Panc1 (cell line): ENCODE data around the gene ARHGEF25. TPM values are rescaled to one million over a fixed set of nuclear protein-coding genes. Genes with fewer than 3 reads are reported as not detected.
A peak's percentile ranks its signal among the peaks of the same experiment; 100 is the strongest.

Experiments used
- ATAC-seq: fragments of 200-7000 bp; cut with Tn5 transposase; 2 replicates; pipeline ENCODE4 v1.9.1; 2020; ENCODE audit warnings: mild to moderate bottlenecking, moderate library complexity
- BruUV-seq: library from RNA; stranded (reverse); fragments of 400-500 nt; replicated peaks from 2 replicates; lab custom pipeline; 2021; lab: Mats Ljungman, UMichigan
- CTCF ChIA-PET: fragments of 300-600 bp; sonication (Branson Sonifier 250); formaldehyde crosslinking; loops from one replicate; lab custom pipeline; 2022; ENCODE audit warnings: antibody characterized with exemption; lab: Charles Lee
- POLR2A ChIA-PET: fragments of 300-600 bp; sonication (Branson Sonifier 250); formaldehyde crosslinking; loops from one replicate; lab custom pipeline; 2022; ENCODE audit warnings: antibody characterized with exemption; lab: Charles Lee
- DNase-seq: peaks from one replicate; pipeline ENCODE4 v3.0.0-alpha.2; 2010; ENCODE audit warnings: low read depth, low spot score
- H3K27ac ChIP-seq: 2 replicates; pipeline ENCODE4 v1.5.1; 2011; ENCODE audit warnings: mild to moderate bottlenecking, low read length, inconsistent platforms
- H3K27me3 ChIP-seq: fragments of 200-500 bp; sonication (Bioruptor generic); 2 replicates; pipeline ENCODE4 v1.6.0; 2014; ENCODE audit warnings: low read length, inconsistent platforms; ENCODE audit not compliant: control insufficient read depth, insufficient read depth
- H3K36me3 ChIP-seq: fragments of 200-500 bp; sonication (Bioruptor generic); 2 replicates; pipeline ENCODE4 v1.5.1; 2014; ENCODE audit warnings: inconsistent platforms, mild to moderate bottlenecking, low read length, moderate library complexity; ENCODE audit not compliant: control insufficient read depth, insufficient read depth
- H3K4me1 ChIP-seq: 2 replicates; pipeline ENCODE4 v1.5.1; 2011; ENCODE audit warnings: inconsistent platforms, mild to moderate bottlenecking, low read length, moderate library complexity; ENCODE audit not compliant: control insufficient read depth, insufficient read depth
- H3K4me3 ChIP-seq, 2 experiments: 2 replicates each; pipeline ENCODE4 v1.5.1; 2011 to 2012; ENCODE audit warnings: low read depth in 2 of 2, low read length in 2 of 2, mild to moderate bottlenecking in 2 of 2, inconsistent platforms in 1 of 2, moderate library complexity in 1 of 2
- H3K9me3 ChIP-seq: fragments of 200-500 bp; sonication (Bioruptor generic); 2 replicates; pipeline ENCODE4 v1.5.1; 2014; ENCODE audit warnings: low read depth, mild to moderate bottlenecking, inconsistent platforms, low read length, moderate library complexity; ENCODE audit not compliant: control insufficient read depth, insufficient read depth
- CTCF ChIP-seq: fragments of 450-650 bp; IDR thresholded peaks from 2 replicates; pipeline ENCODE4 v1.5.1; 2017; ENCODE audit warnings: mild to moderate bottlenecking
- POLR2AphosphoS5 ChIP-seq: IDR thresholded peaks from 2 replicates; pipeline ENCODE4 v1.6.1; 2012; ENCODE audit warnings: mild to moderate bottlenecking, low read depth, low read length, moderate library complexity
- SIN3A ChIP-seq: IDR thresholded peaks from 2 replicates; pipeline ENCODE4 v1.6.1; 2012; ENCODE audit warnings: low read depth, mild to moderate bottlenecking, low read length, moderate library complexity, borderline replicate concordance; ENCODE audit not compliant: insufficient read depth
- TCF7L2 ChIP-seq: IDR thresholded peaks from 2 replicates; pipeline ENCODE4 v1.6.1; 2011; ENCODE audit warnings: mild to moderate bottlenecking, low read depth, low read length, inconsistent platforms
- in situ Hi-C: cut with HindIII; loops from 2 replicates; pipeline ENCODE4 v1.10.0; 2016; ENCODE audit warnings: low sequenced_read_pairs, low pct_unique_long_range_greater_than_20kb
- intact Hi-C: fragments of 100-400 bp; cut with micrococcal nuclease; formaldehyde crosslinking; loops from one replicate; pipeline ENCODE4 v1.10.0; 2022; ENCODE audit not compliant: unreplicated experiment
- total RNA-seq: library from RNA; stranded (reverse); gene quantifications from one replicate; pipeline ENCODE4 v1.2.1, GENCODE V29; 2021; ENCODE audit not compliant: unreplicated experiment
- TF ChIP-seq, protein P1 (sequence below), 2 experiments: IDR thresholded peaks; 2 replicates each; pipeline ENCODE4 v1.6.1; 2011 to 2012; ENCODE audit warnings: low read depth in 2 of 2, control low read depth in 1 of 2, low read length in 1 of 2, mild to moderate bottlenecking in 1 of 2, moderate library complexity in 1 of 2; ENCODE audit not compliant: insufficient read depth in 1 of 2

Gene ARHGEF25
- total RNA-seq, 1 experiment from 2014 or later: 10.5 TPM

- Histone ChIP-seq H3K4me3 (peak overlapping the region; percentile 94 to 97), H3K27me3 (no peaks in the 10 kb centered on the region), H3K4me1 (peaks cover 15% of the 10 kb centered on the region), H3K36me3 (peaks cover 3% of the 10 kb centered on the region; the same call in 1 of the 2 replicates), H3K27ac (no peak overlapping the region; the same call in 1 of the 2 replicates), H3K9me3 (no peaks in the 10 kb centered on the region)
- TF ChIP-seq, protein P1, sequence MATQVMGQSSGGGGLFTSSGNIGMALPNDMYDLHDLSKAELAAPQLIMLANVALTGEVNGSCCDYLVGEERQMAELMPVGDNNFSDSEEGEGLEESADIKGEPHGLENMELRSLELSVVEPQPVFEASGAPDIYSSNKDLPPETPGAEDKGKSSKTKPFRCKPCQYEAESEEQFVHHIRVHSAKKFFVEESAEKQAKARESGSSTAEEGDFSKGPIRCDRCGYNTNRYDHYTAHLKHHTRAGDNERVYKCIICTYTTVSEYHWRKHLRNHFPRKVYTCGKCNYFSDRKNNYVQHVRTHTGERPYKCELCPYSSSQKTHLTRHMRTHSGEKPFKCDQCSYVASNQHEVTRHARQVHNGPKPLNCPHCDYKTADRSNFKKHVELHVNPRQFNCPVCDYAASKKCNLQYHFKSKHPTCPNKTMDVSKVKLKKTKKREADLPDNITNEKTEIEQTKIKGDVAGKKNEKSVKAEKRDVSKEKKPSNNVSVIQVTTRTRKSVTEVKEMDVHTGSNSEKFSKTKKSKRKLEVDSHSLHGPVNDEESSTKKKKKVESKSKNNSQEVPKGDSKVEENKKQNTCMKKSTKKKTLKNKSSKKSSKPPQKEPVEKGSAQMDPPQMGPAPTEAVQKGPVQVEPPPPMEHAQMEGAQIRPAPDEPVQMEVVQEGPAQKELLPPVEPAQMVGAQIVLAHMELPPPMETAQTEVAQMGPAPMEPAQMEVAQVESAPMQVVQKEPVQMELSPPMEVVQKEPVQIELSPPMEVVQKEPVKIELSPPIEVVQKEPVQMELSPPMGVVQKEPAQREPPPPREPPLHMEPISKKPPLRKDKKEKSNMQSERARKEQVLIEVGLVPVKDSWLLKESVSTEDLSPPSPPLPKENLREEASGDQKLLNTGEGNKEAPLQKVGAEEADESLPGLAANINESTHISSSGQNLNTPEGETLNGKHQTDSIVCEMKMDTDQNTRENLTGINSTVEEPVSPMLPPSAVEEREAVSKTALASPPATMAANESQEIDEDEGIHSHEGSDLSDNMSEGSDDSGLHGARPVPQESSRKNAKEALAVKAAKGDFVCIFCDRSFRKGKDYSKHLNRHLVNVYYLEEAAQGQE (IDR thresholded peaks at IDR 0.05; ENCODE audit: insufficient read depth in 1 of 2, low read depth in 2 of 2, low read length in 1 of 2): no peak
- no peak for TF ChIP-seq POLR2AphosphoS5
- POLR2A ChIA-PET: interaction anchor here (0.5 kb wide), 1 partner anchor 492 kb away, joined by 13 read pairs; no protein-coding TSS in a partner anchor
- CTCF ChIA-PET: interaction anchor here (0.6 kb wide), 1 partner anchor 9 kb away, joined by 3 read pairs; no protein-coding TSS in a partner anchor
- no peak for DNase-seq
- in situ Hi-C loops (no loop called here), intact Hi-C loops (no loop called here)
- no peak for ATAC-seq
- no TSS peak for BruUV-seq
These were observed 18.6 kb upstream of the ARHGEF25 start for GRCh38 chr12:57592551-57593165.

DNA sequence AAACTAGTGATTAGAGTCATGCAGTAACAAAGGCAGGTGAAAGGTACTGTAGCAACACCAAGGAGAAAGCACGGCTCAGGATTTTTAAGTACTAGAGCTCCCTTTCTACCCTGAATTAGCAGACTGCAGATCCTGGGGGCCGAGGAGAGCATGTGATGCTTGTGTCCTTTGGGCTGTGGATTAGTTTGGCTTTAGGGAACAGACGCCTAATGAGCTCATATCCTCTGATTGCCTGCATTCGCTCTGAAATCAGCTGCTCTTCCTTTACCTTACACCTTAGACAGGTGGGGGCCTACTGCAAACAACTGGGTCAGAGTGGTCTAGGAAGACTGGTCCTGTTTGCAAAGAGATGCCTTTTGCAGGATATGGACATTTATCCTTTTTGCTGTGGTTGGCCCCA lies 18.0 kb upstream of the ARHGEF25 start:
- Histone ChIP-seq H3K27me3 (no peaks in the 10 kb centered on the region), H3K36me3 (peaks cover 3% of the 10 kb centered on the region; the same call in 1 of the 2 replicates), H3K27ac (no peak overlapping the region), H3K9me3 (no peaks in the 10 kb centered on the region), H3K4me1 (peaks cover 15% of the 10 kb centered on the region), H3K4me3 (no peak overlapping the region)
- TF ChIP-seq POLR2AphosphoS5 (no peak), TCF7L2 (no peak), CTCF (no peak), SIN3A (no peak)
- TF ChIP-seq, protein P1 (IDR thresholded peaks at IDR 0.05; ENCODE audit: insufficient read depth in 1 of 2, low read depth in 2 of 2, low read length in 1 of 2): no peak
- intact Hi-C loops (no loop called here), in situ Hi-C loops (no loop called here)
- DNase-seq (no peak), ATAC-seq (no peak)
- ChIA-PET CTCF (no interaction called here), POLR2A (no interaction called here)
- TSS peak; percentile 63 for BruUV-seq
